HG02763 (cell line): ENCODE results near the gene TTC28.
"Not testable (repeated sequence)": the region's sequence is repeated elsewhere in the genome, so short reads cannot be mapped to it uniquely, and the experiment has no call there.

ENCODE experiments used
- ATAC-seq: cut with Tn5 transposase; IDR thresholded peaks from one replicate; pipeline ENCODE4 v1.9.1; 2021; ENCODE audit warnings: mild to moderate bottlenecking, moderate library complexity; ENCODE audit not compliant: unreplicated experiment

The TTC28 gene

GRCh38 chr22:28678170-28678569, 1.5 kb downstream of the TTC28 start:
- ATAC-seq: not testable (repeated sequence)

GRCh38 chr22:28674121-28674563, 5.5 kb downstream of the TTC28 start:
- ATAC-seq: no peak

- no peak for ATAC-seq
Observed at GRCh38 chr22:28670756-28671155, 8.9 kb downstream of the TTC28 start.

DNA sequence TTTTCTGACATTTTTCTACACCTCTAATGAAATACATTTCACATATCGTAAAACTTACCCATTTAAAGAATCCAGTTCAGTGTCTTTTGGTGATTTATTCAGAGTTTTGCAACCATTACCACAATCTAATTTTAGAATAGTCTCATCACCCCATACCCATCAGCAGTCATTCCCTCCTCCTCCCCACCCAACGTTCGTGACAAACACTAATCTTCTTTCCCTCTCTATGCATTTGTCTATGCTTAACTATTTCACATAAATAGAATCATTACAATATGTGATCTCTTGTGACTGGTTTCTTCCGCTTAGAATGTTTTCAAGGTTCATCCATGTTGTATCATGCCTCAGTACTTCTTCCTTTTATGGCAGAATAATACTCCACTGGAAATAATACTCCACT, 9.5 kb downstream of the TTC28 start:
- ATAC-seq: no peak

DNA sequence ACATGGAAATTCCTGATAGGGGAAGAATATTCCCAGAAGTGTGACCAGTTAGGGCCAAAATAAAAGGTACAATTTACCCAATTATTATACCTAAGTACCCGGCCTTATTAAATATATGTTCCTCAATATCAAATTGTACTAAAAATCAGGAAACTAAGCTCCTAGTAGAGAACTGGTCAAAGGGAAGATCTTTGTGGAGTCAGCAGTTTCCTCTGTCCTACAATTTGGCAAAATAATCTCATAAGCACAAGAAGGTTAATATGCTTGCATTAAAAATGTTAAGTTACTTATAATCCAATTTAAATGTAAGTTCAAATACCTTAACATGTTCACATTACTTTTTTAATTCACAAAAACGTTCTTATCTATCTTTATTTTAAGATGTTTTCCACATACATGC, 10.3 kb downstream of the TTC28 start:
- ATAC-seq: no peak

GRCh38 chr22:28663569-28663942, 16.1 kb downstream of the TTC28 start:
- ATAC-seq: not testable (repeated sequence)

GRCh38 chr22:28658448-28658847, 21.2 kb downstream of the TTC28 start:
- ATAC-seq: no peak

GRCh38 chr22:28656181-28656580, 23.5 kb downstream of the TTC28 start:
- no peak for ATAC-seq

- no peak for ATAC-seq
Observed at GRCh38 chr22:28650463-28650862, 29.2 kb downstream of the TTC28 start.

GRCh38 chr22:28648792-28649191, 30.8 kb downstream of the TTC28 start:
- ATAC-seq: no peak

- ATAC-seq: no peak
Observed at GRCh38 chr22:28647216-28647615, 32.4 kb downstream of the TTC28 start.

DNA sequence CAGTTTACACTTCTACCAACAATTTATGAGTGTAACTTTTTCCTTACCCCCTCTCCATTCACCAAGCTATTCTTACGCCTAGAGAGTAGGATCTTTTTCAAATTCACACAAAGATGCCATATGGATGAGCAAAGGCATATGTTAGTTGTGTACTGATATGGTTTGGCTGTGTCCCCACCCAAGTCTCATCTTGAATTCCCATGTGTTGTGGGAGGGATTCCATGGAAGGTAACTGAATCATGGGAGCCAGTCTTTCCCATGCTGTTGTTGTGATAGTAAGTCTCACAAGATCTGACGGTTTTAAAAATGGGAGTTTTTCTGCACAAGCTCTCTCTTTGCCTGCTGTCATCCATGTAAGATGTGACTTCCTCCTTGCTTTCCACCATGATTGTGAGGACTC, 40.3 kb downstream of the TTC28 start:
- ATAC-seq: no peak

DNA sequence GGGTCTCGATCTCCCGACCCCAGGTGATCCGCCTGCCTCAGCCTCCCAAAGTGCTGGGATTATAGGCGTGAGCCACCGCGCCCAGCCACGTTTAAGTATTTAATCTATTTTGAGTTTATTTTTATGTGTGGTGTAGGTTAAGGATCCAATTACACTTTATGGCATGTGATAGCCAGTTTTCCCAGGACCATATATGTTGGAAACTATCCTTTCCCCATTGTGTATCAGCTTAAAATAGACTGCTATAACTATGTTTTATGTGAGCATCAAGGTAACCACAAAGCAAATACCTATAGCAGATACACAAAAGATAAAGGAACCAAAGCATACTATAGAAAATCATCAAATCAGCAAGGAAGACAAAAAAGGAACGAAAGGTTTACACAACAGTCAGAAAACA, 42.4 kb downstream of the TTC28 start:
- no peak for ATAC-seq

DNA sequence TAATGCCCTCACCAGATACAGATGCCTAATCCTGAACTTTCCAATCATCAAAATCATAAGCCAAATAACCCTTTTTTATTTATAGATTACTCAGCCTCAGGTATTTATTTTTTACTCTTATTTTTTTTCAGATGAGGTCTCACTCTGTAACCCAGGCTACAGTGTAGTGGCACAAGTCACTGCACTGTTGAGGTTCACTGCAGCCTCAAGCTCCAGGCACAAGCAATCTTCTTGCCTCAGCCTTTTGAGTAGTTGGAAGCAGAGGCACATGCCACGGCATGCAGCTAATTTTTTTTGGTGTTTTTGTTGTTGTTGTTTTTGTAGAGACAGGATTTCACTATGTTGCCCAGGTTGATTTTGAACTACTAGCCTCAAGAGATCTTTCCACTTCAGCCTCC, 49.5 kb downstream of the TTC28 start:
- no peak for ATAC-seq

GRCh38 chr22:28629420-28630176, 50.0 kb downstream of the TTC28 start:
- ATAC-seq: no peak

- ATAC-seq: no peak
Observed at GRCh38 chr22:28628766-28629165, 50.9 kb downstream of the TTC28 start.

DNA sequence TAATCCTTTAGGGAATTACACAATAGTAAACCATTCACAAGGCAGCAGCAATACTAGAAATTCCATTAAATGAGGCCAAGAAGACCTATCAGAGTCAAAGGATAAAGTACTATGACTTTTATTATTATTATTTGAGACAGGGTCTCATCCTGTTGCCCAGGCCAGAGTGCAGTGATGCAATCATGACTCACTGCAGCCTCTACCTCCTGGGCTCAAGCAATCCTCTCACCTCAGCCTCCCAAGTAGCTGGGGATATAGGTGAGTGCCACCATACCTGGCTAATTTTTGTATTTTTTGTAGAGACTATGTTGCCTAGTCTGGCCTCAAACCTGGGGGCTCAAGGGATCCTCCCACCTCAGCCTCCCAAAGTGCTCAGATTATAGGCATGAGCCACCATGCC, 51.8 kb downstream of the TTC28 start:
- ATAC-seq: no peak

DNA sequence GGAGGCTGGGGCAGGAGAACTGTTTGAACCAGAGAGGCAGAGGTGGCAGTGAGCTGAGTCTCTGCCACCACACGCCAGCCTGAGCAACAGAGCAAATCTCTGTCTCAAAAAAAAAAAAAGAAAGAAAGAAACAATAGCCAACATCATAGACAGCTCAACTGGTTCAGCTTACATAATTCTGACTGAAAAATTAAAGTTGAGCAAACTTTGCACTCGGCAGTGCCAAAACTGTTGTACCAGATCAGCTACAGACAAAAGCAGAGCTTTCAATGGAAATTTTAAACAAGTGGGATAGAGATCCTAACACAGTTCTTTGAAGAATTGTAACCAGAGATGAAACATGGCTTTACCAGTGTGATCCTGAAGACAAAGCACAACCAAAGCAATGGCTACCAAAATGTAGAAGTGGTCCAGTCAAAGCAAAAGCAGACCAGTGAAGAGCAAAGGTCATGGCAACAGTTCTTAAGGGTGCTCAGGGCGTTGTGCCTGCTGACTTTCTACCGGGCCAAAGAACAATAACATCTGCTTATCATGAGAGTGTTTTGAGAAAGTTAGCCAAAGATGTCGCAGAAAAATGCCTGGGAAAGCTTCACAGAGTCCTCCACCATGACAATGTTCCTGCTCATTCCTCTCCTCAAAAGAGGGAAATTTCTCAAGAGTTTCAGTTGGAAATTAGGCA, 59.3 kb downstream of the TTC28 start:
- no peak for ATAC-seq

DNA sequence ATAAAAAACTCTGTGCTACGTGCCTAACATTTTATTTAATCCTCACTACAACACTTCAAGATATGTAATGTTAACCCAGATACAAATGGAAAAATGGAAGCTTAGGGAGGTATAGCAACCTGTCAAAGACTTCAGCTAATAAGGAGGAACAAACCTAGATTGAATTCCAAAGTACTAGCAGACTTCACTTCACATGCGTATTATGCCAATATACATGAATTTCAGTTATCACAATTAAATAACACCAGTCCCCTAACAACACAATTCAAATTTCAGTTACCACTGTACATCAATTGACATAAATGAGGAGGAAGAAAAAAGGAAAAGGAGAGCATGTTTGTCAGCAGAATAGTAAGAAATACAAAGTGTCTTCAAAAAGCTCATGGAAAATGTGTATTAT, 60.4 kb downstream of the TTC28 start:
- ATAC-seq: no peak

DNA sequence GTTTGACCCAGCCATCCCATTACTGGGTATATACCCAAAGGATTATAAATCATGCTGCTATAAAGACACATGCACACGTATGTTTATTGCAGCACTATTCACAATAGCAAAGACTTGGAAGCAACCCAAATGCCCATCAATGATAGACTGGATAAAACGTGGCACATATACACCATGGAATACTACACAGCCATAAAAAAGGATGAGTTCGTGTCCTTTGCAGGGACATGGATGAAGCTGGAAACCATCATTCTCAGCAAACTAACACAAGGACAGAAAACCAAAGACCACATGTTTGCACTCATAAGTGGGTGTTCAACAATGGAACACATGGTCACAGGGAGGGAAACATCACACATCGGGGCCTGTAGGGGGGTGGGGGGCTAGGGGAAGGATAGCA, 64.2 kb downstream of the TTC28 start:
- ATAC-seq: not testable (repeated sequence)

GRCh38 chr22:28609921-28610320, 69.7 kb downstream of the TTC28 start:
- no peak for ATAC-seq

DNA sequence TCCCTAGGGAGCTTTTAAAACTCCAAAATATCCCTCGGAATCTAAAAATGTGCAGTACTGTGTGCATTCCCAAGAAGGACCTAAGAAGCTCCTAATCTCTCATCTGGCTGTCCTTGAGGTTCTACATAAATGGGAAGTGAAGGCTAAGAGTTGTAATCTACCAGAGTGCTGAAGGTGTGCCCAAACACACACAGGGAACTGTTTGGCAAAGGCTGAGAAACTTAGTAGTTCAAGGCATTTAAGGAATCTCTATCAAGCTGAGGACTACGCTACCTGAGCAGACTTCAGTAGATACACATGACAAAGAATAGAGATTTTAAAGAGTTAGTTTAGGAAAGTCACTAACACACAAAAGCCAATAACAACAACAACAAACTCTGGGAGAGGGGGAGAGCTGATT, 71.1 kb downstream of the TTC28 start:
- ATAC-seq: no peak

DNA sequence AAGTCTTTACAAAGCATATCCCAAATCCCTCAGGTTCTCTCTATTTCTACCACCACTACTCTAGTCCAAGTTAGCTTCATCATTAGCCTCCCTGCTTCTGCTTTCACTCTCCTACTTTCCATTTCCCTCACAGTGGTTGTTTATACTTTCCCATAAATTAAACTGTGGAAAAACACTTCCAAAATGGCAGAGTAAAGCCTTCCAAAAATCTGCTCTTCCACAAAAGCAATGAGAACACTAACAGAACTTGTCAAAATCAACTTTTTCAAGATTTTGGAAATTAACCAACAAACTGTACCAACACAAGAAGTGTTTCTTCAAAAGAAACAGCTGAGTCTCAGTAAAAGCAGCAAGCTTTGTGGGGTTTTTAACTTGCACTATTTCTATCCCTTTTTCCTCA, 71.8 kb downstream of the TTC28 start:
- no peak for ATAC-seq
